Measurements from ENCODE around the gene TH.
"Not testable (repeated sequence)": the region's sequence is repeated elsewhere in the genome, so short reads cannot be mapped to it uniquely, and the experiment has no call there.

The TH gene

GRCh38 chr11:2129699-2130366, 41.8 kb downstream of the TH start:
- peak; percentile 39 for DNase-seq (ENCODE audit: low spot score)

DNA sequence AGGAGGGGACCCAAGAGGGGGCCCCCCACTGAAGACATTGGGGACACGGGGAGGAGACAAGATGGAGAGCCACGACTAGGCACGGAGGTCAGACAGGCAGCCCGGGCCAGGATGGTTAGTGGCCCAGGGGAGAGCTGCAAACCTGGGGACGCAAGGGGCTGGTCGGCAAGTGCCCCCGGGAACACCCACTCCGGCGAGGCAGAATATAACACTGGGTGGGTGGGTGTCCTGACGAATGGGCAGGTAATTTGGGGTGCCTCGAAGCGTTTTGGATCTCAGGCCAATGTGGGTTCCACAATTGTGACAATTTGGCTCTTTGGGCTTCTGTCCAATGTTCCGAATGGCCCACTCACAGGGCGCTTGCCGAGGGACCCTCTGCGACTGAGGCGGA, 42.3 kb downstream of the TH start:
- DNase-seq (ENCODE audit: low spot score): no peak

DNA sequence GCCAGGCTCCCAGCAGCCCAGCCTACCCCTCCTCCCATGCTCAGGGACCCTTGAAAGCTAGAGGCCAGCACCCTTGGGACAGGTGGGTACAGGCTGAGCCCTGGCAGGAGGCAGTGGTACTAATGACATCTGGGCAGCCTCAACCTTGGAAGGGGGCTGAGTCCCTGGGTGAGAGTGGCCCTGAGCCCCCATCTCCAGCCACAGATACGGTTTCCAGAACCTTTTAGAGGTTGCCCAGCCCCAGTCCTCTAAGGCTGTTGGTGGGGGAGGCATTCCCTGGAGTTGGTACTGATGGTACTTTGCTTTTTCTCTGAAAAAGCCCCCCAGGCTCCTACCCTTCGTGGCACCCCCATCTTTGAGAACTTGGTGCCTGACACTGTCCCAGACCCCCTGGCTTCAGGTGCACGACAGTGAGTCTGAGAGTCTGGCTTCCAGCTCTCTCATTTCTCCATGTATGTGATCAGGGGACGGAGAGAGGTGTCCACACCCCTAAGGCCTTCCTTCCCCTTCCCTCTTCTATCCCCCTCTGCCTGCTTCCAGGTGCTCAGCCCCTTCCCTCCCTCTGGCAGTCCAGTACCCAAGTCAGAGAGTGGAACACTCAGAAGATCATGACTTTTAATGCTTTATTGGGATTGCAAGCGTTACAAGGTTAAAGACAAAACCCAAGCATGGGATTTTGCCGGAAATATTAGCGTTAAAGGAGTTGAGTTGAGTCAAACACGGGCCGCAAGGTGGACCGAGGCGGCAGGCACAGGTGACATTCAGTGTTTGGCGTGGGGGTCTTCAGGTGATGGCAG, 42.9 kb downstream of the TH start:
- DNase-seq (ENCODE audit: low spot score): no peak

- no peak for DNase-seq (ENCODE audit: low spot score)
Measured at GRCh38 chr11:2128130-2128510, 43.5 kb downstream of the TH start.

DNA sequence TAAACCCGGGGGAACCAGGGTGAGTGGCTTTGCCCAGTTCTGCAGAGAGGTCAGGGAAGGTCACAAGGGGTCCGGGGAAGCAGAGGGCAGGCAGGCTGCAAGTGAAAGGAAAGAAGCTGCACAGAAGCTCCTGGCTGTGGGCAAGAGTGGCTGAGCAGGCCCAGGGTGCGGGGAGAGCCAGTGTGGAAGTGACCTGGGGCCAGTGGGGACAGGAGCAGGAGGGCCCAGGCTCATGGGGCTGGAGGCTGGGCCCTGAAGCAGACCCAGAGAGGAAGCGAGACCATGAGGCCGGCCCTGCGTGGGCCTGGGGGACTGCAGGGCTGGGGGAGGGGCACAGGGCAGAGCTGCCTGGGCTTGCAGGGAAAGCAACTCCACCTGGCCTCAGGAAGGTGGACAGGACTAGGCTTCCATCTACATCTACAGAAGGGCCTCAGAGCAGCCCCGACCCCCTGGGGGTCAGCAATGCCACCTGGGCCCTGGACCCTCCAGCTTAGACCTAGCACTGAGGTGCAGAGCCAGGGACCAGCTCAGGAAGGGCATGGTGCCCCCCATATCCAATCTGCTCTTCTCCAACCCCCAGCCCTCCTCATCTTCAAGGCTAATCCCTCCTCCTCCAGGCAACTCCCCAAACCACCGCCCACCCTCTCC, 44.0 kb downstream of the TH start:
- DNase-seq (ENCODE audit: low spot score): no peak

GRCh38 chr11:2126520-2127085, 45.0 kb downstream of the TH start:
- no peak for DNase-seq (ENCODE audit: low spot score)

DNA sequence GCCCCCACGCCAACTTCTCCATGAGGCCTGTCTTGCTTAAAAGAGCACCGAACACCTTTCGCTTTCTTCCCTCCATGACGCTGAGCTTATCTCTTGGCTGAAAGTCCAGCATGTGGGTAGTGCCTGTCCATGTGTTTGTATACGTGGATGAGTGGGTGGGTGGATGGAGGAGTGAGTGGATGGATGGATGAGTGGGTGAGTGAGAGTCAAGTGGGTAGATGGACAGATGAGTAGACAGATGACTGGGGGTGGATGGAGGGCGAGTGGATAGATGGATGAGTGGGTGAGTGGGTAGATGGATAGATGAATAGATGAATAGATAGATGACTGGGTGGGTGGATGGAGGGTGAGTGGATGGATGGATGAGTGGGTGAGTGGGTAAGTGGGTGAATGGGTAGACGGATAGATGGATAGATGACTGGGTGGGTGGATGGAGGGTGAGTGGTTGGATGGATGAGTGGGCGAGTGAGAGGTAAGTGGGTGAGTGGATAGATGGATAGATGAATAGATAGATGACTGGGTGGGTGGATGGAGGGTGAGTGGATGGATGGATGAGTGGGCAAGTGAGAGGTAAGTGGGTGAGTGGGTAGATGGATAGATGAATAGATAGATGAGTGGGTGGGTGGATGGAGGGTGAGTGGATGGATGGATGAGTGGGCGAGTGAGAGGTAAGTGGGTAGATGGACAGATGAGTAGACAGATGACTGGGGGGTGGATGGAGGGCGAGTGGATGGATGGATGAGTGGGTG, 46.7 kb downstream of the TH start:
- DNase-seq (ENCODE audit: low spot score): not testable (repeated sequence)

- no peak for DNase-seq (ENCODE audit: low spot score)
Measured at GRCh38 chr11:2123628-2123960, 48.0 kb downstream of the TH start.

- DNase-seq (ENCODE audit: low spot score): no peak
Measured at GRCh38 chr11:2122907-2123627, 48.5 kb downstream of the TH start.

GRCh38 chr11:2122222-2122906, 49.3 kb downstream of the TH start:
- DNase-seq (ENCODE audit: low spot score): no peak

DNA sequence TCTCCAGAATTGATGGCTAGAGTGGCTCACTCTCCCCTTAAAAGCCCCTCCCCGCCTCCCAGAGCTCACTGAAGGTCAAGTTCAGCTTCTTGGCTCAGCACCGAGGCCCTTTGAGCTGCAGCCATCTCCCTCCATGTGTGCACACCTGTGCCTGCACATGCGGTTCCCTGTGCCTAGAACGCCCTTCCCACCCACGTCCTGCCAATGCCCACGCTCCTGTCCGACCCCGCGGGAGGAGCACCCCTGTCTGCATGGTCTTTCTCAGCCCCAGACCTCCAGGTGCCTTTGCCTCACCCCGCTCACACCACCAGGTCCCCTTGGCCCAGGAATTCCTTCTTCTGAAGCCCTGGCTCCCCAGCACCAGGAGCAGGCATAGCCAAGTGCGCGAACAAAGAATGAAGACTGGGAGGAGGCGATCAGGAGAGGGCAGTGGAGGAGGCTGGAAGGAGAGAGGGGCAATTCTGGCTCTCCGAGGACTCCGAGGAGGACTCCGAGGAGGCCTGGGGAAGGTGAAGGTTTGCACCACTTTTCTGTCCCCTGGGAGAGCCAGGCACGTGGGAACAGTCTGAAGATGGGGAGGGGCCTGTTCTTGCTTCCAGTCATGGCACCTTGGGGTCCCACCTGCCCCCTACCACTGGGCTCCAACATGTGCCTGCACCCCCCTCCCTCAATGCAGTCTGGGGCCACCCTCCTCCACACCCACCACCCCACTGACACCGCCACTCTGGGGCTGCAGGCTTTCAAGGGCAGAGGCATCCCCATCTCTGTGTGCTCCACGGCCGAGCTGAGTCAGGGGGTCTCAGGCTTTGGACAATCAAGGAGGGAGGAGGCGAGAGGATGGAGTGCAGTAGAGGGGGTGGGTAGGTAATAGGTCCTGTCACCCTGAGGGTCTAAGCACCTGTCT, 50.1 kb downstream of the TH start:
- no peak for DNase-seq (ENCODE audit: low spot score)

DNA sequence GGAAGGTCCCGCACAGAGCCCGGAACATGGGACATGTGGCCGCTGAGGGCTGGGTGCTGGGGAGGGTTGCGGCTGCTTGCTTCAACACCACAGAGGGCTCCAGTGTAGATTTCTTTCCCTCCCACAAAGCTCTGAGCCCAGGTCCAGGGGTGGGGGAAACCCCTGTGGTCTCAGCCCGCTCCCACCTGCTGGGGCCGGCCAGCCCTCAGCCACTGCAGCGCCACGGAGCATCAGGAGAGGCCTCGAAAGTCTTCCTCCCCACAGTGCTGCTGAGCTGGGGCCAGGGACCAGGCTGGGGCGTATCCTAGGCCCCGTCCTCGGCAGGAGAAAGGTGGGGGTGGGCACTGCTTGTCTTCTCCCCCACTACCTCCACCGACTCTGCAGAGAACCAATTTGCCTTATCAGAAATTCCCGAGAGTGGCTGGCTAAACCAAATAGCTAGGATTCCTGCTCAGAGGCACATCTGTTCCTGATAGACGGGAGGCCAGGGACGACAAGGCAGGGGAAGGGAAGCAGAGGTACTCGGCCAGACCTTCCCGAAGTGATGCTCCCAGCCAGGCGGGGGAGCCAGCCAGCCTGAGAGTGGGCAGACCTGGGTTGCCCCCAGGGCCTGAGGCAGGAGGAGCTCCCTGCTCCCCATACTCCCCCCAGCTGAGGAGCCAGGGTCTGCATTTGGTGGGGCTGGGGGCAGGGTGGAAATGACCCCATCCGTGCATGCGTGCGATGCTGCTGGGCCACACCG, 51.1 kb downstream of the TH start:
- DNase-seq (ENCODE audit: low spot score): no peak

GRCh38 chr11:2118677-2119076, 52.9 kb downstream of the TH start:
- DNase-seq (ENCODE audit: low spot score): no peak

DNA sequence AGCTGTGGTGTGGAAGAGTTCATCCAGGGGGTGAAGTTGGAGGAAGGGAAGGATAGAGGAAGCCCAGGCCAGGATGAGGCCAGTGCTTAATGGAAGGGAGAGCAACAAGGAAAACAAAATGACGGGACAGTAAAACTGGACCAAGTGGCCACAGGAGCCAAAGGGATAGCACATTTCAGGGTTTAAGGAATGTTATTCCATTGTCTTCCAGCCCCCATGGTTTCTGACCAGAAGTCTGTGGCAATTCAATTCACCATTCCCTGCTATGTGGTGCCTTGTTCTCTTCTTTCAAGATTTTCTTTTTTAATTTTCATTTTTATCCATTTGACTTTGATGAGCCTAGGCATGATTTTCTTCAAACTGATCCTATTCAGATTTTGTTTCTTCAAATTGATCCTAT, 54.9 kb downstream of the TH start:
- no peak for DNase-seq (ENCODE audit: low spot score)

- DNase-seq (ENCODE audit: low spot score): no peak
Measured at GRCh38 chr11:2115308-2115707, 56.3 kb downstream of the TH start.

GRCh38 chr11:2114430-2115241, 57.0 kb downstream of the TH start:
- no peak for DNase-seq (ENCODE audit: low spot score)
